ENCODE measurements around the gene C1orf21. TPM values are rescaled to one million over a fixed set of nuclear protein-coding genes. Genes with fewer than 3 reads are reported as not detected.

Gene C1orf21
- polyA plus RNA-seq, 3 donors: 0.23 to 1.1 (median 0.28) TPM

GRCh38 chr1:184429335-184429734 is 42.5 kb downstream of the C1orf21 start:
- Histone ChIP-seq H3K9ac (ENCODE audit: insufficient read depth, low read length, poor library complexity, severe bottlenecking) (no peak overlapping the region), H3K27me3 (ENCODE audit: control insufficient read depth in 2 of 2, insufficient read depth in 2 of 2, low read length in 2 of 2) (no peaks in the 10 kb centered on the region), H4K20me1 (ENCODE audit: insufficient read depth, low read length) (no peaks in the 10 kb centered on the region), H3K79me2 (ENCODE audit: insufficient read depth, low read length) (no peaks in the 10 kb centered on the region), H2AFZ (ENCODE audit: insufficient read depth, low read depth, low read length, poor library complexity, severe bottlenecking) (no peak overlapping the region), H3K4me2 (replicated peaks; ENCODE audit: extremely low read depth, low read length, poor library complexity, severe bottlenecking) (no peak overlapping the region), H3K9me3 (replicated peaks in 1 of 2; ENCODE audit: control insufficient read depth in 1 of 2, insufficient read depth in 1 of 2, low read length in 2 of 2) (no peaks in the 10 kb centered on the region), H3K4me1 (ENCODE audit: control insufficient read depth in 1 of 2, insufficient read depth in 2 of 2, low read length in 2 of 2) (no peaks in the 10 kb centered on the region), H3K27ac (ENCODE audit: low read depth in 1 of 2, low read length in 2 of 2) (no peak overlapping the region), H3K36me3 (replicated peaks in 1 of 2; ENCODE audit: control insufficient read depth in 1 of 2, insufficient read depth in 2 of 2, low read length in 2 of 2) (no peaks in the 10 kb centered on the region), H3K4me3 (replicated peaks in 1 of 3; ENCODE audit: low read depth in 2 of 3, low read length in 3 of 3) (no peak overlapping the region)
- intact Hi-C loops (cut with micrococcal nuclease): no loop called here
- no peak for TF ChIP-seq CTCF (IDR thresholded peaks at IDR 0.05)
- H3K4me1 Mint-ChIP-seq: no peaks in the 10 kb centered on the region
- WGBS (ENCODE audit: insufficient coverage): 80% methylated on average over 1 of the region's 3 CpGs
- no peak overlapping the region for H3K4me3 Mint-ChIP-seq
- no peaks in the 10 kb centered on the region for H3K27me3 Mint-ChIP-seq (ENCODE audit: low read depth in 3 of 3)
- H3K27ac Mint-ChIP-seq: no peak overlapping the region
- no peak for DNase-seq
- H3K36me3 Mint-ChIP-seq: peaks cover 0 to 2% of the 10 kb centered on the region in 2 donors
- peaks cover 0 to 5% (median 0%) of the 10 kb centered on the region in 7 donors for H3K9me3 Mint-ChIP-seq

DNA sequence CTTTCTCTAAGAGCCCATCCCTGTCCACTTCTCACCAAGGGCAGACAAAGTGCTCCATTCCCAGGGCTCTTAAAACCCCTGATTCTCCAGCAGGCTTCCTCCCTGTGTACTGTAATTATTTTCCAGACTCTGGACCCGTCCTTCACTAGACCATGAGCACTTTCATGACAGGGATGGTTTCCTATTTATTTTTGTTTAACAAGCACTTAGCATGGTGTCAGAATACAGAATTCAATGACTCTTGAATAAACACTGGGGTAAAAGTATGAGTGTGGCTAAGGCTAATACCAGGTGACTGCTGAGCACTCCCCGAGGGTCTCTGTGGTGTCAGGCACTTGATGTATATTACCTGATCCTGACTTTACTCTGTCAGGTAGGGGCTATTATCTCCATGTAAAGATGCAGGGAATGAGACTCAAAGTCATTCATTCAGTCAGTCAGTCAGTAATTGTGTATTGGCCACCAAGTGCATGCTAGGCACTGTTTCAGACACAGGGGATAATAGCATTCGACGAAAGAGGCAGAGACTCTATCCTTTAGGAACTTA is 47.2 kb downstream of the C1orf21 start:
- no peak overlapping the region for H3K27ac Mint-ChIP-seq
- Histone ChIP-seq H4K20me1 (ENCODE audit: insufficient read depth, low read length) (no peaks in the 10 kb centered on the region), H3K36me3 (replicated peaks in 1 of 2; ENCODE audit: control insufficient read depth in 1 of 2, insufficient read depth in 2 of 2, low read length in 2 of 2) (no peaks in the 10 kb centered on the region), H3K9ac (ENCODE audit: insufficient read depth, low read length, poor library complexity, severe bottlenecking) (no peak overlapping the region), H3K4me1 (ENCODE audit: control insufficient read depth in 1 of 2, insufficient read depth in 2 of 2, low read length in 2 of 2) (no peaks in the 10 kb centered on the region), H2AFZ (ENCODE audit: insufficient read depth, low read depth, low read length, poor library complexity, severe bottlenecking) (no peak overlapping the region), H3K27ac (ENCODE audit: low read depth in 1 of 2, low read length in 2 of 2) (no peak overlapping the region), H3K9me3 (replicated peaks in 1 of 2; ENCODE audit: control insufficient read depth in 1 of 2, insufficient read depth in 1 of 2, low read length in 2 of 2) (no peaks in the 10 kb centered on the region), H3K27me3 (ENCODE audit: control insufficient read depth in 2 of 2, insufficient read depth in 2 of 2, low read length in 2 of 2) (no peaks in the 10 kb centered on the region), H3K4me3 (replicated peaks in 1 of 3; ENCODE audit: low read depth in 2 of 3, low read length in 3 of 3) (no peak overlapping the region), H3K79me2 (ENCODE audit: insufficient read depth, low read length) (no peaks in the 10 kb centered on the region), H3K4me2 (replicated peaks; ENCODE audit: extremely low read depth, low read length, poor library complexity, severe bottlenecking) (no peak overlapping the region)
- no peaks in the 10 kb centered on the region for H3K4me1 Mint-ChIP-seq
- no peak for DNase-seq
- H3K27me3 Mint-ChIP-seq (ENCODE audit: low read depth in 3 of 3): no peaks in the 10 kb centered on the region
- no peak for TF ChIP-seq CTCF (IDR thresholded peaks at IDR 0.05)
- H3K9me3 Mint-ChIP-seq: peaks cover 0 to 5% (median 0%) of the 10 kb centered on the region in 7 donors
- H3K4me3 Mint-ChIP-seq: no peak overlapping the region
- intact Hi-C loops (cut with micrococcal nuclease): no loop called here
- 100% methylated on average over 3 of the region's 4 CpGs for WGBS (ENCODE audit: insufficient coverage)
- H3K36me3 Mint-ChIP-seq: no peaks in the 10 kb centered on the region
